ENCODE measurements around the gene PLA2G15. TPM values are rescaled to one million over a fixed set of nuclear protein-coding genes. Genes with fewer than 3 reads are reported as not detected.

PLA2G15 gene
- total RNA-seq, 1 experiment from 2014 or later = 11.9 TPM

GRCh38 chr16:68233085-68233834 lies 11.9 kb upstream of the PLA2G15 start:
- no peak for DNase-seq (ENCODE audit: low read depth)

- DNase-seq (ENCODE audit: low read depth) = no peak
Observed at GRCh38 chr16:68233835-68234187, 11.4 kb upstream of the PLA2G15 start.

DNA sequence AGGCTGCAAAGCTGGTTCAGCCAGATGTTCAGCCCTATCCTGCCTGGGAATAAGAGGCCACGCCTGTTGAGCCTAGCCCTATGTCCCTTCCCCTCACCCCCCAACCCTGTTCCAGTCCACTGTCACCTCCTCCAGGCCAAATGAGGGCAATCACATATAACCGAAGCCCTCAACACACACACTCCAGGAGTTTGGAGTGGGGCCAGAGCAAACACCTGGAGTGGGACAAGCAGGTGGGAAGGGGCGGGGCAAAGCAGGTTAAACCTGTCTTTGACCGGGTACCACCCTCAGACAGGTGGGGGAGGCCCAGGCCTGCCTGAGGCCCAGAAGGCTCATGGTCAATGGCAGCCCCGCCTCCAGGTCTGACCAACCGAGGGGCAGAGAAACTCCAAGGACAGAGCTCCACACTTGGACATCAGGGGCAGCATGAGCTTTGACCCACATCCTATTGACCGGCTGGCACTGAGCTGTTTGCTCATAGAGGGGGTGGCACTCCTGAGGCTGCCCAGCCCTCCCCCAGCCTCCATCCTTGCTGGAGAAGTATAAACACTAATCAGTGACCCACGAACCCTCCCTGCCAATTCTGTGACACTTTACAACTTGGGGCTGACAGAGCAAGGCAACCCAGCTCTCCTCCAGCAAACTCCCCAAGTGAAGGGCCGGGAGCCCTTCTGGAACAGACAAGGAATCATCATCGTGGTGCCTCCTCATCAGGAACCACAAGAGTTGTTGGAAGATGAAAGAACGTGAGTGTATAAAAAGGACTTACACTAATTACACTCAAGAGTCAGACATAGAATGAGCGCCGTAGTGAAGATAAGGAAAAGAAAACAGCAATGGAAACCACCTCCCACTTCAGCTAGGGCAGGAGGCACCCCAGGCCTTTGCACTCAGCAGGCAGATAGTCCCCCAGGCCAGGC lies 10.7 kb upstream of the PLA2G15 start:
- no peak for DNase-seq (ENCODE audit: low read depth)

GRCh38 chr16:68235108-68235886 lies 9.9 kb upstream of the PLA2G15 start:
- no peak for DNase-seq (ENCODE audit: low read depth)

DNA sequence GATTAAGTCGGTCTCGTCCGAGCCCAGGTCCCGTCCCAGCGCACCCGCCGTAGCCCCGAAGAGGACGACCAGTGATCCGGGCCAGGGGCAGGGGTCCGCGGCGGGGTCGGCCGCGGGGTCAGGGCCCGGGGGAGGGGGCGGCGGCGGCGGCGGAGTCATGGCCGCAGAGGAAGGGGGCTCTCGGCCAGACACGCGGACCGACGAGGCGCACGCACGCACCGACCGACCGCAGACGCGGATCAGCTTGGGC lies 9.4 kb upstream of the PLA2G15 start, which contains the start of gene ESRP2:
Gene ESRP2 (minus strand): TSS at position 241 of the 250 bp plus-strand sequence. CDS start 82 bp downstream, at position 159.
- no peak for DNase-seq (ENCODE audit: low read depth)

GRCh38 chr16:68236137-68236825 lies 8.9 kb upstream of the PLA2G15 start:
- DNase-seq (ENCODE audit: low read depth) = no peak

GRCh38 chr16:68236826-68237242 lies 8.3 kb upstream of the PLA2G15 start:
- no peak for DNase-seq (ENCODE audit: low read depth)

GRCh38 chr16:68237243-68238028 lies 7.7 kb upstream of the PLA2G15 start:
- DNase-seq (ENCODE audit: low read depth) = peak; percentile 98

- DNase-seq (ENCODE audit: low read depth) = no peak
Observed at GRCh38 chr16:68238029-68238345, 7.2 kb upstream of the PLA2G15 start.

- no peak for DNase-seq (ENCODE audit: low read depth)
Observed at GRCh38 chr16:68242085-68242484, 3.1 kb upstream of the PLA2G15 start.

DNA sequence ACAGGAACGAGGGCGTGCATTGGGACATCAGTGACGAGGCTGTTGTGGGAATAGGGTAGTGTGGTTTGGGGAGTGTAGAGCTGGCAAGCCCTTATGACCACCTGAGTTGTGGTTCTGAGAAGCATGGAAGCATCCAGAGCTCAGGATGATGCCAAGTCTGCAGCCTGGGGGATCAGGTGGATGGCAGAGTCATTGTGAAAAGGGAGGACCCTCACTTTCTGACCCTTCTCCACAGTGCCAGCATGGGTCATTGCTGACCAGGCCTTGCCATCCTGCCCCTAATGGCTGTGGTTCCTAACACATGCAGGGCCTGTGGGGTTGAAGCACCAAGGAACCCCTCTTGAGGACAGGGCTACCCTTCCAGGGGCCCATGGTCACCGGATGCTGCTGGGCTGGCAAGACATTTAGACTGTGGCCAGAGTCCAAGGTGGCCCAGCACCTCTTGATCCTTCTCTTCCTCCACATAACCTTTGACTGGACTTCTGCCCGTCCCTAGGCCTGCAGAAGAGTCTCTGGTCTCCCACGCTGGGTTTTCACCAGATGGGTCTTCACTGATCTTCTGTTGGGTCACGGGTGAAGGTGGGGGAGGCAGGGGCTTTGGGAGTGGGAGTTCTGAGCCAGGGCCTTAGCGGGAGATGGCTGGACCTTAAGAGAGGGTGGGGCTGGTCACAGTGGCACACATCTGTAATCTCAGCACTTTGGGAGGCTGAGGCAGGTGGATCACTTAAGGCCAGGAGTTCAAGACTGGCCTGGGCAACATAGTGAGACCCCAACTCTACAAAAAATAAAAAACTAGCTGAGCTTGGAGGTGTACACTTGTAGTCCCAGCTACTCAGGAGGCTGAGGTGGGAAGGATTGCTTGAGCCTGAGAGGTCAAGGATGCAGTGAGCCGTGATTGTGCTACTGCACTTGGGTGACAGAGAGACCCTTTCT lies 2.0 kb upstream of the PLA2G15 start:
- no peak for DNase-seq (ENCODE audit: low read depth)

DNA sequence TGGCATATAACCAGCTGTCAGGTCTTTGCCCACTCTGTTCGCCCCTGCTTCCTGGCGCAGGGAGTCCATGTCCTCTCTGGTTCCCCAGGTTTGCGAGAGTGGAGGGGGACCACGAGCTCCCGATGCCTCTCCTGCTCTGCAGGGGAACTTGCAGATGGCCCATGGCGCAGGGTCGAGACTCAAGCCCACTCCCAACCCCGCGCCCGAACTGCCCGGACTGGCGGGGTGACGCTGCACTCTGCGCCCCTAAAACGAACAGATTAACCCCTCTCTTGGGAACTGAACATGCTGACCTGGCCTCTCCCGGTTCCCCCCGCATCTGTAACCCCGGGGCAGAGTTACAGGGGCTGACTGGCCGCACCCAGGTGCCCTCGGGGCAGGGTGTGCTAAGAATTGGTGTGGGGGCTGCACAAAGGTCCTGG lies 681 bp upstream of the PLA2G15 start:
- no peak for DNase-seq (ENCODE audit: low read depth)

GRCh38 chr16:68246121-68246520 lies 948 bp downstream of the PLA2G15 start:
- no peak for DNase-seq (ENCODE audit: low read depth)

DNA sequence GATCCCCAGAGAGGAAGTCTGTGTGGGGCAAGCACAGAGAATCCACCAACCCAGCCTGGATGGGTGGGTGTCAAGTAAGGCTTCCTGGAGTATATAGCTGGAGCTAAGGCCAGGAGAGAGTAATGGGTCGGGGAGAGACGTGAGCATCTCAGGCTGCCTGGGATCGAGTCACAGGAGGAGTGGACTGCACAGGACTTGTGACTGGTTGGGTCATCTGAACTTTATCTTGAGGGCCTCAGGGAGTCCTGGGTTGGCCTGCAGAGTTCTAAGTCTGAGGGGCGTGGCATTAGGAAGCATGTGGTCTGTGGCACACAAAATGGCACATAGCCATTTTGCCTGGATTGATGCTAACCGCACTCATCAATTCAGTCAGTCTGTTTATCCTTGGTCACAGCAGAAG lies 1.5 kb downstream of the PLA2G15 start:
- DNase-seq (ENCODE audit: low read depth) = no peak

GRCh38 chr16:68247400-68247799 lies 2.2 kb downstream of the PLA2G15 start:
- no peak for DNase-seq (ENCODE audit: low read depth)

GRCh38 chr16:68247932-68248331 lies 2.8 kb downstream of the PLA2G15 start:
- DNase-seq (ENCODE audit: low read depth) = no peak

- no peak for DNase-seq (ENCODE audit: low read depth)
Observed at GRCh38 chr16:68249371-68249770, 4.2 kb downstream of the PLA2G15 start.

- no peak for DNase-seq (ENCODE audit: low read depth)
Observed at GRCh38 chr16:68250951-68251350, 5.8 kb downstream of the PLA2G15 start.

DNA sequence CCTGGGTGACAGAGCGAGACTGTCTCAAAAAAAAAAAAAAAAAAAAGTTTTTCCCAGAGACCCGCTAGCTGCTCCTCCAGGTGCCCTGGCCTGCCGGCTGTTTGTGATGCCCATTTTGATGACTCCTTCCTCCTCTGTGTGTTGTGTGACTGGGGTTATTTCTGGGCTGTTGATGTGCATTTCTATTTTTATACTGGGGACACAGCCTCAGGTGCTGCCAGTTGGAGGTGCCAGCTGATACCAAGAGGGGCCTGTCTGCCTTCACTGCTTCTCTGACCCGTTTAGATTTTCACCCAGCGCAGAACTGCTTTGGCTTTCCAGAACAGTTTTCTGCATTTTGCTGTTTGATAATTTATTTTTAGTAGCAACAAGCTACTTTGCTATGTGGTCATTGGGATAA lies 6.7 kb downstream of the PLA2G15 start:
- no peak for DNase-seq (ENCODE audit: low read depth)

GRCh38 chr16:68252383-68252782 lies 7.2 kb downstream of the PLA2G15 start:
- no peak for DNase-seq (ENCODE audit: low read depth)

Measured in Daoy (cell line).